IgD-negative memory B cell (primary cell): Measurements from ENCODE around the gene SFSWAP. TPM values are rescaled to one million over a fixed set of nuclear protein-coding genes. Genes with fewer than 3 reads are reported as not detected.

ENCODE experiments used
- H3K27ac Mint-ChIP-seq, 3 donors: one replicate each; pipeline ENCODE4 v1.8.0; 2020 to 2022; ENCODE audit warnings: mild to moderate bottlenecking in 3 of 3, mixed read lengths in 3 of 3, moderate library complexity in 1 of 3
- H3K27me3 Mint-ChIP-seq: one replicate; pipeline ENCODE4 v1.8.0; 2021; ENCODE audit warnings: mixed read lengths
- H3K36me3 Mint-ChIP-seq: one replicate; pipeline ENCODE4 v1.8.0; 2020; ENCODE audit warnings: mild to moderate bottlenecking, mixed read lengths
- H3K4me1 Mint-ChIP-seq, 3 donors: one replicate each; pipeline ENCODE4 v1.8.0; 2020 to 2022; ENCODE audit warnings: mixed read lengths in 3 of 3, mild to moderate bottlenecking in 1 of 3
- H3K4me3 Mint-ChIP-seq, 4 donors: one replicate each; pipeline ENCODE4 v1.8.0; 2020 to 2022; ENCODE audit warnings: mild to moderate bottlenecking in 4 of 4, mixed read lengths in 4 of 4, moderate library complexity in 3 of 4
- H3K9me3 Mint-ChIP-seq, 3 donors: one replicate each; pipeline ENCODE4 v1.8.0; 2020 to 2021; ENCODE audit warnings: mixed read lengths in 3 of 3, mild to moderate bottlenecking in 1 of 3
- polyA plus RNA-seq: library from polyadenylated mRNA; unstranded; fragments of 300-500 nt; fragmentation: Illumina TruSeq; gene quantifications from one replicate; pipeline ENCODE4 v1.2.3, GENCODE V29; 2021

Gene SFSWAP
- polyA plus RNA-seq, 1 donor from 2014 or later: 24.2 TPM

- H3K4me3 Mint-ChIP-seq: peak overlapping the region in 2 of 4 donors; percentile 67 to 72
These were observed 108.1 kb downstream of the SFSWAP start for GRCh38 chr12:131818821-131819585.

GRCh38 chr12:131824450-131824849, 113.6 kb downstream of the SFSWAP start:
- no peak overlapping the region for H3K27ac Mint-ChIP-seq
- peaks cover 26% of the 10 kb centered on the region for H3K27me3 Mint-ChIP-seq
- H3K4me3 Mint-ChIP-seq: peak overlapping the region in 1 of 4 donors; percentile 58
- no peaks in the 10 kb centered on the region for H3K9me3 Mint-ChIP-seq
- no peaks in the 10 kb centered on the region for H3K36me3 Mint-ChIP-seq
- H3K4me1 Mint-ChIP-seq: peaks cover 4 to 9% (median 7%) of the 10 kb centered on the region in 3 donors

More at GRCh38 chr12:131818821-131819585, 108.1 kb downstream of the SFSWAP start:
- Mint-ChIP-seq H3K27ac (peak overlapping the region in 1 of 3 donors; percentile 33), H3K36me3 (peaks cover 3% of the 10 kb centered on the region), H3K4me1 (peaks cover 6 to 7% (median 6%) of the 10 kb centered on the region in 3 donors), H3K27me3 (peaks cover 14% of the 10 kb centered on the region), H3K9me3 (peaks cover 0 to 2% (median 0%) of the 10 kb centered on the region in 3 donors)

GRCh38 chr12:131825146-131825892, 114.4 kb downstream of the SFSWAP start:
- Mint-ChIP-seq H3K27me3 (peaks cover 27% of the 10 kb centered on the region), H3K4me1 (peaks cover 4 to 10% (median 7%) of the 10 kb centered on the region in 3 donors), H3K27ac (no peak overlapping the region), H3K36me3 (no peaks in the 10 kb centered on the region), H3K9me3 (no peaks in the 10 kb centered on the region), H3K4me3 (peak overlapping the region in 1 of 4 donors; percentile 61)

DNA sequence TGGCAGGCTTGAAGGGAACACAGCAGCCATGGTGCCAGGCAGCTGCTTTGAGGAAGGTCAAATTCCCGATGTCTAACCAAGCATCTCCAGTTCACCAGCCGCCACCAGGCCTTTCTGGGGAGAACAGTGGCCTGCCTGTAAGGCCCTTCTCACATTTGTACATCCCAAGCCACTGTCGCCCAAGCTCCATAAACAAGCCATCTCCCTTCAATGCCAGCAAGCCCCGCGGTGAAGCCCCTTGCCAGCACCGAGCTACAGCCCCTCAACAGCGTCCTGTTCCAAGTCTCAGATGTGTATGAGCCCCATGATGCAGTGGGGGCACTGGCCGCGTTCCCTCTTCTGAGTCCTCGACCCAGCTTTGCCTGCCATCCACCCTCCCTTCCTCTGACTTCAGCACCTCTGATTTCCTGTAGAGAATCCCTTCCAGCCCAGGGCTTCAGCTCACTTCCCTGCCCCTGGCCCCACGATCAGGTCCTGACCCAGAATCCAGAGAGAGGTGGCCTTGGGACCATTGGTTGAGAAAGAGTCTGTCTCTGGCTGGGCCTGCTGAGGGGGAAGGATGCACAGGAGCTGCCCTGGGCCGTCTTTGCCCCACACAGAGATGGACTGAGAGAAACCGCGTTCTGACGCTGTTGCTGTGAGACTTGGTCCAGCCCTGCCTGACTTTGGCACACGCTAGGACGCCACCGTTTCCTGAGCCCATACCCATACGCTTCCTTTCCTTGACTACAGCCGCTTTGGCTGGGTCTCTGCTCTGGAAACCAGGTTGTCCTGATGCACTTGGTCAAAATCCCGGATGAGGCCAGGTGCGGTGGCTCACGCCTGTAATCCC, 115.4 kb downstream of the SFSWAP start:
- Mint-ChIP-seq H3K27ac (no peak overlapping the region), H3K36me3 (no peaks in the 10 kb centered on the region), H3K27me3 (peaks cover 30% of the 10 kb centered on the region), H3K4me1 (peaks cover 2 to 10% (median 4%) of the 10 kb centered on the region in 3 donors), H3K9me3 (no peaks in the 10 kb centered on the region), H3K4me3 (peak overlapping the region in 3 of 4 donors; percentile 39 to 80 (median 61))

- Mint-ChIP-seq H3K27ac (peak within 1 kb of the TSS in 1 of 3 donors; percentile 72), H3K4me3 (peak within 1 kb of the TSS; percentile 79 to 89 (median 86)), H3K4me1 (peaks cover 0 to 7% (median 0%) of the 10 kb centered on the region in 3 donors), H3K27me3 (peaks cover 33% of the 10 kb centered on the region), H3K36me3 (no peaks in the 10 kb centered on the region), H3K9me3 (no peaks in the 10 kb centered on the region)
These were observed 117.2 kb downstream of the SFSWAP start, which contains the start of gene MMP17 for GRCh38 chr12:131827961-131828534. TSS of gene MMP17 (plus strand) at chr12:131828393. CDS start at chr12:131828495, 102 bp downstream.

DNA sequence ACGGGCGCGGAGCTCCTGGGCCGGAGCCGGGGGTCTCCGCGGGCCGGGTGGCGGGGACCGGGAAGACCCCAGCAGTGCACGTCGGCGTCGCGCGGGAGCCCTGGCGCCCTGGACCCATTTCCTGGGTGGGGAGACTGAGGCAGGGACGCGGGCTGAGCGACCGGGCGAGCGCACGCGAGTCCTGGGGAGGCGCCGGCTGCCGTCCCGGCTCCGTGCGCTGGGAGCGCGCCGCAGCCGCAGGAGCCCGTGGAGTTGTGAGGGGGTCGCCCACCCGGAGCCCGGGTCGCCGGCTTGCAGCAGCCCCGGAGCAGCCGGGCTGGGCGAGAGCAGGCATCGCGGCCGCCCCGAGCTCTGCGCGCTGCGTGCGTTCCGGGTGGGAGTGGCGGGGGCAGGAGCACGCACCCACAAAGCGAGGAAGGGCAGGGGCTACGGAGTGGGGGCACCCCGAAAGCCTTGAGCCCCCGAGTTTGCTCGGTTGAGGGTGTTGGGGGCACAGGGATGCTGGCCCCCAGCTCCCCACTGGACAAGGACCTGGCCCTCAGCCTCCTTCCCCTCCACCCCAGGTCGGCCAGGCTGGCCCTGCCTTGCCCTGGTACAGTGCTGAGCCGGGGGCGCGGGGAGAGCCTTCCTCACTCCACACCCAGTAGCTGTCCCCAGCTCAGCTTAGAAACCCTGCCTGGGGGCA, 117.9 kb downstream of the SFSWAP start:
- Mint-ChIP-seq H3K27ac (peak overlapping the region in 1 of 3 donors; percentile 72), H3K36me3 (no peaks in the 10 kb centered on the region), H3K27me3 (peaks cover 33% of the 10 kb centered on the region), H3K4me1 (peaks cover 0 to 7% (median 0%) of the 10 kb centered on the region in 3 donors), H3K9me3 (no peaks in the 10 kb centered on the region), H3K4me3 (peak overlapping the region; percentile 79 to 89 (median 86))

- H3K4me1 Mint-ChIP-seq: peaks cover 0 to 7% (median 0%) of the 10 kb centered on the region in 3 donors
- H3K9me3 Mint-ChIP-seq: no peaks in the 10 kb centered on the region
- H3K27ac Mint-ChIP-seq: peak overlapping the region in 1 of 3 donors; percentile 72
- peaks cover 33% of the 10 kb centered on the region for H3K27me3 Mint-ChIP-seq
- peak overlapping the region; percentile 79 to 89 (median 86) for H3K4me3 Mint-ChIP-seq
- H3K36me3 Mint-ChIP-seq: no peaks in the 10 kb centered on the region
These were observed 118.5 kb downstream of the SFSWAP start for GRCh38 chr12:131829356-131829747.

- H3K4me1 Mint-ChIP-seq: peaks cover 0 to 7% (median 0%) of the 10 kb centered on the region in 3 donors
- H3K4me3 Mint-ChIP-seq: peak overlapping the region in 3 of 4 donors; percentile 82 to 89 (median 89)
- H3K27ac Mint-ChIP-seq: no peak overlapping the region
- H3K27me3 Mint-ChIP-seq: peaks cover 33% of the 10 kb centered on the region
- no peaks in the 10 kb centered on the region for H3K36me3 Mint-ChIP-seq
- no peaks in the 10 kb centered on the region for H3K9me3 Mint-ChIP-seq
These were observed 119.0 kb downstream of the SFSWAP start for GRCh38 chr12:131829791-131830334.

DNA sequence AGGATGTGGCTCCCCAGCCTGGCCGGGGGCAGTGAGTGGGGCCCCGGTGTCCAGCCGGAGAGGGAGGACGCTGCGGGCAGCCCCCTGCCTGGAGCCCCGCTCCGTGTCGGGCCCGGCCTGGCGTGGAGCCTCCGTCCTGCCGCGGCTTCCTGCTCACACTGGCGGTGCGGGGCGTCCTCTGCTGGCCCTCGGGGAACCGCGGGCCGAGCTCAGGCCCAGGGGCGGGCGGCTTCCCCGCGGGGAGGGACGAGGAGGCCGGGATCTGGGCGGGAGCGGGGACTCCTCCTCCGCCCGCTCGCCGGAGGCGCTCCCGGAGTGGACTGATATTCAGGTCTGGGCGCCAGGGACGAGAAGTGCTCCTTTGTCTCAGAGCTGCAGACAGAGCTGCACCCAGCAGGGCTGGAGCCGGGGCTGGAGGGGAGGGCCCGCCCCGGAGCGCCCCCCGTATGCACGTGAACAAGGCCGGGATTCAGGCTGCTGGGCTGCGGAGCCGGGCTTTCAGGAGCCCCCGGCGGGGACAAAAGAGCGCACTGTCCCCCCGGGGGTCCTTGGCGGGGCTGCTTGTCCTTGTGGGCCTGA, 119.5 kb downstream of the SFSWAP start:
- Mint-ChIP-seq H3K27ac (no peak overlapping the region), H3K36me3 (no peaks in the 10 kb centered on the region), H3K4me1 (peaks cover 0 to 7% (median 0%) of the 10 kb centered on the region in 3 donors), H3K4me3 (peak overlapping the region; percentile 52 to 90 (median 68)), H3K27me3 (peaks cover 33% of the 10 kb centered on the region), H3K9me3 (no peaks in the 10 kb centered on the region)

DNA sequence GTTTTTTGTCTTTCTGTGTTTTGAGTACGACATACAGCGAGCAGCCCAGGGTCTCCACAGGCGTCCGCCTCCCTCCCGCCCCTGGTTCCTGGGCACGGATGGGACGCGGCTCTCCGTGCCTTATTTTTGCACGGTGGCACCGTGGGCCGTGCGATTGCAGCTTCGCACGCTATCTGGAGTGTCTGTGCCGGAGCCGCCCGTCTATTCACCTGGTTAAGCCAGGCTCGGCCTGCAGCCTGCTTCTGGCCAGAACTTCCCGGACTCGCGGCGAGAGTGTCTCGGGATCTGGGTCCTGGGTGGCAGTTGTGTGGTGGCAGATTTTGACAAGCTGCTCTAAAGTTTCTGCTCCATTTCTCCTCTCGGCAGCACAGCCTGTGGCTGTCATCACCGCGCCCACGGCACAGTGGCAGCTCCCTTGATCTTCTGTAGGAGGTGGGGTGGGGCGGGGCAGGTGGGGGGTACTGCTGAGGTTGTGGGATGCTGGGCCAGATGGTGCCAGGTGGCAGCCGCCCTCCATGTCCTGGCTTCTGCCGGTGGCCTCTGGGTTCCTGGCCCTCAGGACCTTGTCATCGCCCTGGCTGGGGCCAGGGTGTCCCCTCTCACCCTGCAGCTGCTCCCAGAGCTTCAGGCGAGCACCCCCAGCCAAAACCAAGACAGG, 120.2 kb downstream of the SFSWAP start:
- Mint-ChIP-seq H3K9me3 (no peaks in the 10 kb centered on the region), H3K27ac (no peak overlapping the region), H3K4me3 (peak overlapping the region; percentile 52 to 90 (median 68)), H3K36me3 (no peaks in the 10 kb centered on the region), H3K27me3 (peaks cover 28% of the 10 kb centered on the region), H3K4me1 (peaks cover 0 to 7% (median 0%) of the 10 kb centered on the region in 3 donors)

- Mint-ChIP-seq H3K4me1 (peaks cover 0 to 7% (median 0%) of the 10 kb centered on the region in 3 donors), H3K9me3 (no peaks in the 10 kb centered on the region), H3K27ac (no peak overlapping the region), H3K27me3 (peaks cover 22% of the 10 kb centered on the region), H3K36me3 (no peaks in the 10 kb centered on the region), H3K4me3 (peak overlapping the region in 1 of 4 donors; percentile 90)
These were observed 120.7 kb downstream of the SFSWAP start for GRCh38 chr12:131831635-131832041.

- Mint-ChIP-seq H3K9me3 (no peaks in the 10 kb centered on the region), H3K36me3 (no peaks in the 10 kb centered on the region), H3K27me3 (peaks cover 17% of the 10 kb centered on the region), H3K27ac (peak overlapping the region in 1 of 3 donors; percentile 31), H3K4me3 (peak overlapping the region in 1 of 4 donors; percentile 17), H3K4me1 (peaks cover 0 to 6% (median 0%) of the 10 kb centered on the region in 3 donors)
These were observed 121.7 kb downstream of the SFSWAP start for GRCh38 chr12:131832321-131833231.
